Endothelial cell of umbilical vein (primary cell): ENCODE results near the gene CXorf51A. TPM values are rescaled to one million over a fixed set of nuclear protein-coding genes. Genes with fewer than 3 reads are reported as not detected.

Experiments
- polyA plus RNA-seq, 4 experiments: library from polyadenylated mRNA; depleted of rRNA in 3 of 4; stranded (reverse) in 3 of 4; unstranded in 1 of 4; fragments of >200 nt; gene quantifications; 2 replicates each; pipeline versions ENCODE4 v1.2.1 to v1.2.3, GENCODE V29; 2011 to 2012; ENCODE audit warnings: missing spikeins in 1 of 4
- total RNA-seq: library from RNA; stranded (reverse); gene quantifications from 2 replicates; pipeline ENCODE4 v1.2.3, GENCODE V29; 2021

CXorf51A gene
- total and polyA plus RNA-seq, 2 donors (not counting 3 experiments of a cell fraction or from before 2014, with no cell fraction given) = not detected

Other genes with a start within 250 kb of the CXorf51A start
- not detected in 2 replicates for gene CXorf51B, start 5.0 kb downstream of the CXorf51A start, total RNA-seq
- not detected in 2 replicates for gene CXorf51B, start 5.0 kb downstream of the CXorf51A start, polyA plus RNA-seq